GM18517 (cell line): ENCODE measurements around the gene RAP1GAP2.
"Not testable (repeated sequence)": the region's sequence is repeated elsewhere in the genome, so short reads cannot be mapped to it uniquely, and the experiment has no call there.

ENCODE experiments used
- ATAC-seq: cut with Tn5 transposase; IDR thresholded peaks from one replicate; pipeline ENCODE4 v1.9.1; 2021; ENCODE audit warnings: mild to moderate bottlenecking, moderate library complexity; ENCODE audit not compliant: unreplicated experiment

RAP1GAP2 gene

DNA sequence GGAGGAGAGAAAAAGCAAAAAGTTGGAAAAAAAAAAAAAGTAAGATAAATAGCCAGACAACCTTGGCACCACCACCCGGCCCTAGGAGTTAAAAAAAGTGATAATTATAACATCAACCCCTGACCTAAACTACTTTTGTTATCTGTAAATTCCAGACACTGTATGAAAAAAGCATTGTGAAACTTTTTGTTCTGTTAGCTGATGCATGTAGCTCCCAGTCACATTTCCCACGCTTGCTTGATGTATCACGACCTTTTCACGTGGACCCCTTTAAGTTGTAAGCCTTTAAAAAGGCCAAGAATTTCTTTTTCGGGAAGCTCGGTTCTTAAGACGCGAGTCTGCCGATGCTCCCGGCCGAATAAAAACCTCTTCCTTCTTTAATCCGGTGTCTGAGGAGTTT lies 10.9 kb upstream of the RAP1GAP2 start:
- ATAC-seq, result not testable (repeated sequence)

DNA sequence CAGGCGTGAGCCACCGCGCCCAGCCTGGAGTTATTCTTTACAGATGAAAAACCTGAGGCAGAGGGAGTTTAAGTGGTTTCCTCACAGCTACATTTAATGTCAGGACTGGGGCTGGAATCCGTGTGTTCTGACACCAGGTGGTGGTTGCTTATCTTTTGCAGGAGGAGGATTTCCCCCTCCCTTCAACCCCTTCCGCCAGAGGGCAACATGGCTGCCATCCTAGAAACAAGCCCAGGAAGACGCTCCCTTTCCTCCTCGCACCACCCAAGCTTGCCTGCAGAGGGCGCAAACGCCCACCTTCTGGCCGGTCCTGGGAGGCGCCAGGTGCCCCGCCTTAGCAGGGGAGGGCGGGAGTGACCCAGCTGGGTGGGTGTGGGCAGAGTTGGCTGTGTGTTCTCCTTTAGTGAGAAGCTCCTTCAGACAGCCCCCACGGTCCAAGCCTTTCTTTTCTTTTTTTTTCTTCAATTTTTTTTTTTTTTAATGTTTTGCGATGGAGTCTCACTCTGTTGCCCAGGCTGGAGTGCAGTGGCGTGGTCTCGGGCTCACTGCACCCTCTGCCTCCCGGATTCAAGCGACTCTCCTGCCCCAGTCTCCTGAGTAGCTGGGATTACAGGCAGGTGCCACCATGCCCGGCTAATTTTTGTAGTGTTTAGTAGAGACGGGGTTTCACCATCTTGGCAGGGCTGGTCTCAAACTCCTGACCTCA lies 9.9 kb upstream of the RAP1GAP2 start:
- no peak for ATAC-seq

- ATAC-seq, result no peak
Measured at GRCh38 chr17:2789700-2790099, 6.5 kb upstream of the RAP1GAP2 start.

DNA sequence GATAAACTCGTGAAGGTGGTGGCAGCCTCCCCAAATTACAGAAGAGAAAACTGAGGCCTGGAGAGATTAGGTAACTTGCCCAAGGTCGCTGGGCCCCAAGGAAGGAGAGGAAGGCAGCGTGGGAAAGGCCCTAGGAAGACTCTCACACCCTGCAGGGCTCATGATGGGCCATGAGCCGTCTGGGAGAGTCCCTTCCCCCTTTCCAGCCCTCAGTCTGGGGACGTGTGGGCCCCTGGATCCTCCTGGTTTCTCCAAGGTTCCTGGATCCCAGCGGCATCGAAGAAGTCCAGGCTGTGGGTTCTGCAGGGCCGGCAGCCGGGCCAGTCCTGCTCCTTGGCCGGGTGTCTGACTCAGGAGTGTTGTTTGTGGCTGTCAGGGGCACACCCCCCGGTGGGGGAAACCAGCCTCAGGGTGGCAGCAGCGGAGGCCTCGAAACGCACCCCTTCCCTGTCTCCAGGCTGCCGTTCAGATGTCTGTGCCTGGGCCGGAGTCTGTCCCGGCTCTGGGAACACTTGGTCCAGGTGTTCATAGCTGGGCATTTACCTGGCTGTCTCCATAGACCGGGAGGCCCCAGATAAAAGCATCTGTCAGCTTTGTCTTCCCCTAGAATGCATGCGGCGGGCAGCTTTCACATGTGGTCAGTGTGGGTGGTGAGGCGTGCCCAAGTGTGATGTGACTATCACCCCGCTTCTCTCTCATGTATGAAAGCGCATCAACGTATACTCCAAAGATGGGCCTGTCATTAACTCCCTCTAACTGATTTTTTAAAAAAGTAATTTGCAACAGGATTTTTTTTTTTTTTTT lies 3.7 kb upstream of the RAP1GAP2 start:
- no peak for ATAC-seq

DNA sequence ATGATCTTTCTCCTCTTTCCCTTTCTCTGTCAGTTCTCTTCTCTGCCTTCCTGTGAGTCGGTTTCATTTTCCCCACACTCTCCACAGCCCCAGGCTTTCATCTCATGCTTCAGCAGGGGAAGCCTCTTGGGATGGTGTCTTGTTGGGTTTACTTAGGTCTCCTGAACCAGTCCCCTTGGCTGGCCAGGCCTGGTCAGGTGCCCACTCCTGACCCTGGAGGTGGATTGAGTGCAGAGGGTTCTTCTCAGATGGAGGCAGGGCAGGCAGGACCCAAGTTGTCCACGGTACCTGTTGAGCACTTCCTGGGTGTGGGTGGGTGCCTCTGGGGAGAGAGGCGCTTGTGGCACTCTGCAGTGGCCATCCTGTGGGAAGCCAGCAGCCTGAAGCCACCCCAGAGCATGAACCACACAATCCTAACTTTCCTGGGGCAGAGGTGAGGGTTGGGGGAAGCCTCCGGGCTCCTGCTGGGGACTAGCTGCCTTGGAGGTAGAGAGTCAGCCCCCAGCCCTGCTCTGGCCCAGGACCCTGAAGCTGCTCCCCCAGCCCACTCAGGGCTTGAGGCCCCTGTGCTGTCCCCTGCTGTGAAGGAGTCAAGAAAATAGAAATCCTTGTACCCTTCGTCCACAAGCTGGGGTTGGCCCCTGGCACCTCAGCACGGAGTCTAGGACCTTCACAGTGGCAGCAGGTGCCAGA lies 2.0 kb upstream of the RAP1GAP2 start:
- no peak for ATAC-seq

DNA sequence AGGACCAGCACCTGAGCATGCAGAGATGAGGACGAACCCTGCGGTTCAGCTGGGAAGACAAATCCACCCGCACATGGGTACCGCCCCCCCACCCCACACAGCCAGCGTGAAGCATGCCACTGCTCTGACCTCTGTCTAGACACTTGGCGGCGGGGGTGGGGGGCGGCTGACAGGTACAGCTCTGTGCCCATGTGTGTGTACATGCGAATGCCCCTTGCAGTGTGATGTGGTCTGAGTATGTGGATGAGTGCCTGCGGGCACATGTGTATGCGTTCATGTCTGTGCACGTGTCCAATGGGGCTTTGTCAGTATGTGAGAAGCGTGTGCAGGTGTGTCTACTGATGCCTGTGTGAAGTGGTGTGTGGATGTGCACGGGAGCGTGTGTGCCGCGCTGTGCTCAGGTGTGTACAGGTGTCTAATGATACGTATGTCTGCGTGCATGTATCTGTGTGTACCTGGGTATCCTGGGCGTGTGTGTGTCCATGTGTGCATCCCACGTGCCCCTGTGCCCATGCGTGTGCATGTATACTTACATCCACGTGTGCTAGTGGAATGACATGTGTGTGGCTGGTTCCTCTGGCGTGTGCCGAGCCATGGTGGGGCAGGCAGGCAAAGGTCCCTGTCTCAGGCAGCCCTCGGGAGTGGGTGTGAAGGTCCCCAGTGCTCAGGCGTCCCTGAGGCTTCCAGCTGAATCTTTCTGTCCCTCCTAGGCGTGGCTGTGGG lies 636 bp upstream of the RAP1GAP2 start:
- ATAC-seq, result no peak

GRCh38 chr17:2797226-2797625 lies 988 bp downstream of the RAP1GAP2 start:
- ATAC-seq, result no peak

DNA sequence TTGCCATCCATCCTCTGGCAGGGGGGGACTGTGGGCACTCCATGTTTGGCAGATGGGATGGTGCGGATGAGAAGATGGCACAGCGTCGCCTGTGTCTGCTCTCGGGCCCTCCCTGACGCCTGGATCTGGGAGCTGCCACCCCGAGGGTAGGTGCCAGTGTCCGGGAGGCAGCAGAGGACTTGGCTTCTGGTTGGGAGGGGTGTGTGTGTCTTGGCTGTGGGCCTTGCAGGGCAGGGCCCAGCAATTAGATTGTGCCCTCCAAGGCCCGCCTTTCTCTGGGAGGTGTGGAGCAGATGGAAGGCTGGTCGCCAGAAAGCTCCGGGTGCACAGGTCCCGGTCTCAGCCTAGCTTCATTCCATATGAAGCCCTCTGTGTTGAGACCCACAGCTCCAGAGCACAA lies 1.4 kb downstream of the RAP1GAP2 start:
- ATAC-seq, result no peak

GRCh38 chr17:2798188-2798587 lies 1.9 kb downstream of the RAP1GAP2 start:
- no peak for ATAC-seq

- no peak for ATAC-seq
Measured at GRCh38 chr17:2798678-2799077, 2.4 kb downstream of the RAP1GAP2 start.

- no peak for ATAC-seq
Measured at GRCh38 chr17:2799653-2800052, 3.4 kb downstream of the RAP1GAP2 start.

GRCh38 chr17:2800367-2800766 lies 4.1 kb downstream of the RAP1GAP2 start:
- no peak for ATAC-seq

- no peak for ATAC-seq
Measured at GRCh38 chr17:2801841-2802240, 5.6 kb downstream of the RAP1GAP2 start.

- no peak for ATAC-seq
Measured at GRCh38 chr17:2802574-2802973, 6.3 kb downstream of the RAP1GAP2 start.

DNA sequence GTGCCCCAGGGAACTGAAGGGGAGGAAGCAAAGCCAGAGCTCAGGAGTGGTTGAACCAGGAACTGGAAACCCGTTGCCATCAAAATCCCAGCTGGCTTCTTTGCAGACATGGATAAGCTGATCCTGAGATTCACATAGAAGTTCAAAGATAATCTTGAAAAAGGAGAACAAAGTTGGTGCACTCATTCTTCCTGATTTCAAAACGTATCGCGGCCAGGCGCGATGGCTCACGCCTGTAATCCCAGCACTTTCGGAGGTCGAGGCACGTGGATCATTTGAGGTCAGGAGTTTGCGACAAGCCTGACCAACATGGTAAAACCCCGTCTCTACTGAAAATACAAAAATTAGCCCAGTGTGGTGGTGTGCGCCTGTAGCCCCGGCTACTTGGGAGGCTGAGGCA lies 7.1 kb downstream of the RAP1GAP2 start:
- no peak for ATAC-seq

GRCh38 chr17:2803971-2804370 lies 7.7 kb downstream of the RAP1GAP2 start:
- ATAC-seq, result no peak

GRCh38 chr17:2804912-2805311 lies 8.7 kb downstream of the RAP1GAP2 start:
- no peak for ATAC-seq

DNA sequence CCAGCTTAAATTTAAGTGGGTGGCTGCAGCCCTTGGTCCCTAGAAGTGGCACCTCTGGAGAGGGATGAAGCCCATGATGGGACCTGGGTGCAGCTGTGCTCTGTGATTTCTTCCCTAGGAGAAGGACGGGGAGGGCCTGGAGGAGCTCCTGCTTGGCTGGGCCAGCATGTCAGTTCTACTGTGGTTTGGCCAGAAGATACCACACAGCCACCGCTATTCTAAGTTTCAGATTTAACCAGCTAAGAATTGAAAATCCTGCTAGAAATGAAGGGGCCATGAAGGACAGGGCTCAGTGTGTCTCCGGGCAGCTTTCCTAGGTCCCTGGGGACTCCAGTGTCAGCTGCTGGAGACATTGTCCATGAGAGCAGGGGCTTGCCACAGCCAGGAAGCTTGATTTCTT lies 9.7 kb downstream of the RAP1GAP2 start:
- ATAC-seq, result no peak

GRCh38 chr17:2808367-2809335 lies 12.4 kb downstream of the RAP1GAP2 start:
- ATAC-seq, result no peak

GRCh38 chr17:2809337-2809736 lies 13.1 kb downstream of the RAP1GAP2 start:
- no peak for ATAC-seq
